ENCODE measurements around the gene MPRIP.
A peak's percentile ranks its signal among the peaks of the same experiment; 100 is the strongest.
"Not testable (repeated sequence)": the region's sequence is repeated elsewhere in the genome, so short reads cannot be mapped to it uniquely, and the experiment has no call there.

MPRIP gene
- long read RNA-seq, donor 1, full-length matches to known transcripts = 7 of 83 reads
- long read RNA-seq, donor 1, partial matches to known transcripts = 76 of 83 reads
- long read RNA-seq, donor 1, other reads (novel, unspliced or antisense) = 0 of 83 reads
- long read RNA-seq, donor 2, partial matches to known transcripts = 43 of 46 reads
- long read RNA-seq, donor 2, other reads (novel, unspliced or antisense) = 0 of 46 reads
- long read RNA-seq, donor 3, partial matches to known transcripts = 14 of 19 reads
- long read RNA-seq, donor 3, other reads (novel, unspliced or antisense) = 0 of 19 reads
- long read RNA-seq, donor 4, partial matches to known transcripts = 34 of 42 reads
- long read RNA-seq, donor 4, other reads (novel, unspliced or antisense) = 0 of 42 reads
- long read RNA-seq, donor 5, full-length matches to known transcripts = 12 of 20 reads
- long read RNA-seq, donor 5, partial matches to known transcripts = 8 of 20 reads
- long read RNA-seq, donor 5, other reads (novel, unspliced or antisense) = 0 of 20 reads
- long read RNA-seq, donor 6, partial matches to known transcripts = 51 of 54 reads
- long read RNA-seq, donor 6, other reads (novel, unspliced or antisense) = 0 of 54 reads
- long read RNA-seq, donor 7 = 0 reads
- long read RNA-seq, donor 8, partial matches to known transcripts = 82 of 85 reads
- long read RNA-seq, donor 8, other reads (novel, unspliced or antisense) = 0 of 85 reads

DNA sequence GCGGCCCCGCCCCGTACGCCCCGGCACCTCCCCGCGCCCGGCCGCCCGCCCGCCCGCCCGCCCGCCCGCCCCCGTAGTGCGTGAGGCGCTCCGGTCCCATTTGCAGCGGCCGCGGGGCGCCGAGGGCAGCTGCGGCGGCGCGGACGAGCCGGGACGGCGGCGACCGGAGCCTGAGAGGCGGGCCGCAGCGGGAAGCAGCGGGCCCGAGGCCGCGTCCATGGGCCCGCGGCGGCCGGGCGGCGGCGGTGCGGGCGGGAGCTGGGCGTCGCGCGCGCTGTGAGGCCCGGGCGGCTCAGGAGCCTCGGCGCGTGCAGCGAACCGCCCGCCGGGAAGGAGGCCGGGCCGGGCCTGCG lies at the start of gene MPRIP:
Gene MPRIP, plus strand, starts transcription at position 74 of the 353 bp plus-strand sequence. CDS start 392 bp downstream, outside the sequence.
- DNase-seq = no peak

GRCh38 chr17:16994631-16995030 lies 47.6 kb upstream of the MPRIP start:
- DNase-seq = no peak

DNA sequence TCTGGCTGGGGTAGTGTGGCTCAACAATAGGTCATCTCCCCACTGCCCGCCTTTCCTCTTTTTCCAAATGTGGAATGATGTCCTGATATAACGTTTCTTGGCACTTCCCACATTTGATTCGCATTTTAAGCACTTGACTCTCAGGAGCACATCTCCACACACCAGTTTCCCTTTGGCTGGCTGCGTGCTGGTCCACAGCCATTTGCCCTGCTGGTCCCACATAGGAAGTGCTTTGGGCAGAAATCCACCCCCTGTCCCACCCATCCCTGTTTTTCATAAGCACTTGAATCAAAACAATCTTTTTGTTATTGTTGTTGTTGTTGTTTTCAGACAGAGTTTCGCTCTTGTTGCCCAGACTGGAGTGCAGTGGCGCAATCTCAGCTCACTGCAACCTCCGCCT lies 46.3 kb upstream of the MPRIP start:
- DNase-seq = no peak

GRCh38 chr17:16996726-16997125 lies 45.5 kb upstream of the MPRIP start:
- DNase-seq = not testable (repeated sequence)

GRCh38 chr17:16997514-16998429 lies 44.5 kb upstream of the MPRIP start:
- DNase-seq = no peak

DNA sequence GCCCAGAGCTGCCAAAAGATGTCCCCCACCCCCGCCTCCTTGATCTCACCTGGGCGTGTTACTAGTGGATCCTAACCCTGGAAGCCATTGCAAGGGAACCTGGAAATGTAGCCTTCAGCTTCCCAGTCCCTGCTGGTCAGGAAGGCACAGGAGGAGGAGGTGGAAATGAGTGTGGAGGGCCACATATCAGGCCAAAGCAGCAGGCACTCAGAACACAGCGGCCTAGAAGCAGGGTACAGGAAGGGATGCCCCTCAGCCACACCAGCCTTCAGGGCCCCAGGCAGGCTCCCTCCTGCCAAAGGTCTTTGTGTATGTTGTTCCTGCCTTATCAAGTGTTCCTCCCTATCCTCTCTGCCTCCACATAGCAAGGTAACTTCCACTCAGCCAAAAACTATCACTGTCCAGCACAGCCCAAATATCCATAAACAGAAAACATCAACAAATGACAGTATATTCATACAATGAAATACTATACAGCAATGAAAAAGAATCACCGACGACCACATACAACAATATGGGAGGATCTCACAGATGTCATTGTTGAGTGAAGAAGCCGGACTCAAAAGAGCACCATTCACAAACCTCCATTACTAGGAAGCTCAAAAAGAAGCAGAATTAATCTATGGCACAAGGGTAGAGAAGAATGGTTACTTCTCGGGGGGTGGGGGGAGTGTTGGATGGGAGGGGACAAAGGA lies 42.2 kb upstream of the MPRIP start:
- no peak for DNase-seq

- DNase-seq = no peak
These were observed 41.0 kb upstream of the MPRIP start for GRCh38 chr17:17001076-17001777.

GRCh38 chr17:17001874-17002520 lies 40.3 kb upstream of the MPRIP start:
- DNase-seq = peak; percentile 68

DNA sequence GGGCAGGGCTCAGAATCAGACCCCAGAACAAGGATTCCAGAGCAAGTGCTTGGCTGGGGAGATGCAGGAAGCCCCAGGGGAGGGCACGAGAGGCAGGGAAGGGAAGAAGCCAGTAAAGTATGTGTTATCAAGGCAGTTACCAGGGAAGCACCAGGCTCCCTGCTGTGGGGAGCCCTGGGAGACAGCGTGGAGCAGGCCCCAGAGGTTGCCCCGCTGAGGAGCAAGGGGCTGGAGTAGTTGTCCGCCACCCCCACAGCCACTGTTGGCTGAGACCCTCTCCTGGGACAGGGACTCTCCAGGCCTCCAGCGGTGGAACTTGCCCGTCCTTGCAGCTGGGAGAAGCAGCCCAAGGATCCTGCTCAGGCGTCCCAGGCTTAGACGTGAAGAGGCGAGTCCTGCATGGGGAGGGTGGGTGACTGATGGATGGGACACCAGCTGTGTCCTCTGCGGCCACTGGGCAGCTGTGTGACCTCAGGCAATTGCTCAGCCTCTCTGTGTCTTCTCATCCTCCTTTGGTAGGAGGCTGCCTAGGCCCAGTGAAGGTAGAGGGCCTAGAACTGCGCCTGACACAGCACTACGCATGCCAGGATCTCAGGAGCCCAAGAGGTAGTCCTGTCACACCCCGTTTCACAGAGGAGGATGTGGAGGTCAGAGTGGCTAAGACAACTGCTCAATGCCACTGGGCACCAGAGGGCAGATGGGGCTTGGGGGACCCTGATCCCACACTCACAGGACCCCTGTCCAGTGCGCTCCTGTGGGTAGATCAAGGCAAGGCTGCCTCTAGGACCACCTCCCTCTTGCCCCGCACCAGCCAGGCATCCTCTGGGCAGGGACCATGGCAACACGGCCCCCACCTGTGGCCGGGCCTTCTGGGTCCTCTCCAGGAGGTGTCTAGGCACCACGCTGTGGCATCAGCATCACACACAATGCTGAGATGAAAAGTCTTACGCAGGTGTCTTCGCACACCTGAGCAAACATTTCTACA lies 39.2 kb upstream of the MPRIP start:
- not testable (repeated sequence) for DNase-seq

DNA sequence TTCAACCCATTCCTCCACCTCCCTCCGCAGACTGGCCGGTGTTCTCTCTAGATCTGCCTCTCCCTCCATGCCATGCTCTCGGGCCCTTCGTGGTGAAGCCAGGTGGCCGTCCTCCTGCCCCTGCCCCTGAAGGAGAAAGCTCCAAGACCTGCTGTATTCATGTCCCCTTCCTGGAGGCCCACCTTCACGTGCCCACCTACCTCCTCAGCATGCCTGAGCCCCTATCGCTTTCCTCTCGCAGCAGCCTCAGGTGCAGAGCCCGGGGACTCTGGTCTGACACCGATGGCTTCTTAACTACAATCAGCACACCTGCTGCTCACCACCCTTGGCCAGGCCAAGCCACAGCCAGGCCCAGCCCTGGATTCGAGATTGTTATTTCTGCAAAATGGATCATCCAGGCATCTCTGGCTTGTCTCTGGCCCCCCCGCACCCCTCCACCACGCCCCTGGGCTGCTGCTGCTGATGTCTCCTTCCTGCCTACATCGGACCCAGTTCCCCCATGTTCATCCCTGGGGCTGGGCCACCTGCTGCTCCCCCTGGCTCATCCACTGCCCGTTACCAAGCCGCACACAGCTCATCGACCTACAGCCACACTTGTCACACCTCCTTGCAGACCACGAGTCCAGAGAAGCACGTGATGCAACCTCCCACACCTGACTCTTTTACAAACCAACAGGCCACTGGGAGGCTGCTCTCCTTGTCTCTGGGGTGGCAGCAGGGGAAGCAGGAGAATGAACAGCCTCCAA lies 37.8 kb upstream of the MPRIP start:
- DNase-seq = no peak

DNA sequence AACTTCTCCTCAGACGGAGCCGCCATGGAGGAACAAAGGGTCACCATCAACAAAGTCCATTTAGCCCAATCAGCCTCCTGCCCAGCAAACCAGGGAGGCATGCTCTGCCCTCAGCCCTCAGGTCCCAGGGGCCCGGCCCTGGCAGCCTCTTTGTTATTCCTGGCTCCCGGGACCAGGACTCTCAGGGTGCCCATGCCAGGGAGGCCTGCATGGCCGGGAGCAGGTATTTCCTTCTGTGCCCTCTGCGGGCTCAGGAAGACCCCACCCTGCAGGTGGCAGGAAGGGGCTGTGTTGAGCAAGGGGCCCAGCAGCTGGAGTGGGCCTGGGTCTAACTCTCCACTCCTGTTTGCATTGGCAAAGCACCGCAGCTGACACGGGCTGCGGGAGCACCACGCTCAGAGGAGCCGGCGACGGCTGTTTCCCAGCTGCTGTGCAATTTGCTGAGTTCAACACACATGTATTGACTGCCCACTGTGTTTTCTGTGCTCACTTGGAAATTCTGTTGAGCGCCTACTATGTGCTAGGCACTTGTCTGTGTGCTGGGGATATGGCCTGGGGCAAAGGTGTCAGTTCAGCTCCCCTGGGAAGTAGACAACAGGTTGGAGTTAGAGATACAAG lies 37.2 kb upstream of the MPRIP start:
- not testable (repeated sequence) for DNase-seq

DNA sequence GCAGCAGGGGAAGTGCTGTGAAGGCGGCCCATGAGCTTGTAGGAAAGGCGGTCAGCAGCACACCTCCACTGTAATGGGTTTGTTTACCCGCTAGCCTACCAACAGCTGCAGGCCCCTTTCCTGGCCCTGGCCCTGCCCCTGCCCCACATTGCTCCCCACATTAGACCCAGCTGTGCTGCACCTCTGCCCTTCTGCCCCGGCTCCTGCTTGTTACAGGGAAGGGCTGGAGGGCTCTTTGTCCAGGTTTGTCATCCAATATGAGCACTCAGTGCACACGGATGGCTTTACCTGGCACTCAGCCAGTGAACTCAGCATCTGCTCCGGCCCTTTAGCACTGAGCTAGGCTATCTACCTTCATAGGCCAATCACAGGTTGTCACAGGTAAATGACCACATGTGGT lies 34.4 kb upstream of the MPRIP start:
- not testable (repeated sequence) for DNase-seq

- DNase-seq = not testable (repeated sequence)
These were observed 33.4 kb upstream of the MPRIP start for GRCh38 chr17:17008621-17009397.

GRCh38 chr17:17009972-17010371 lies 32.3 kb upstream of the MPRIP start:
- not testable (repeated sequence) for DNase-seq

- not testable (repeated sequence) for DNase-seq
These were observed 31.7 kb upstream of the MPRIP start for GRCh38 chr17:17010545-17011034.

DNA sequence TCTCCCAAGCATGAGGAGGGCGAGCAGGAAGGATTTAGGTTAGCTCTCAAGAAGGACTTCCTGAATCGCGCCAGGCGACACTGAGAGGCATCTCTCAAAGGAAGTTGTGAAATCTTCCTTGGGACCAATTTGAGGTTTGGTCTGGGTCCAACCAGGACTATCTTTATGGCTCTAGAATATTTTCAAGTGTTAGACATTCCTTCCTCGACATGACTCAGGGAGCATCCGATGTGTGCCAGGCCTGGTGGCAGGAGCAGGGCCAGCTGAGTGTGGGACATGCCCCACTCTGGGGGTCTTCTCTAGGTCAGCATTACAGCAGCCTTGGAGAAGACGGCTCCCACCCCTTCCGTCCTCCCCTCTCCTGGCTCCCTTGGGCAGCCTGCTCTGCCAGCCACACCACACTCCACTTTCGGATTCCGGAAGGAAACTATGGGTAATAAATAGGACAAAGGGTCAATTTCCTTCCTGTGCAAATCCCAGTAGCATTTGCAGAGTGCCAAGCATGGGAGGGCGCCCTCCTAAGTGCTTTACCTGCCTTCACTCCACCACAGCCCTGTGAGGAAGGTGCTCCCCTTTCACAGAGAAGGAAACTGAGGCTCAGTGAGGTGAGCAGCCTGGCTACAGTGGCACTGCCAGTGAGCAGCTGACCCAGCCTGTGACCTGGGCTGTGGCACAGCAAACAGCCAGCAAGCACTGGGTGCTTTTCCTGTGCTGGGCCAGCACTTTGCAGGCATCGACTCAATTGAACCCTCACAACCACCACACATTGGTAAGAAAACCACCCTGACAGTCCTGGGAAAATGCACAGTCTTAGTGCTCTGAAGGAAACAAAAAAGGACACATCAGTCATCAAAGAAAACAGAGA lies 31.0 kb upstream of the MPRIP start:
- not testable (repeated sequence) for DNase-seq

All from right kidney (tissue), 9 donors.